Activated naive CD8-positive, alpha-beta T cell treated with anti-CD3 and anti-CD28 coated beads, Interleukin-2, amount 50 U/mL, for 16 hours (primary cell): Measurements from ENCODE around the gene PLXNA4.

Source experiments
- DNase-seq: peaks from one replicate; pipeline ENCODE4 v3.0.0-alpha.2; 2020; ENCODE audit warnings: low read depth, low spot score

PLXNA4 gene

DNA sequence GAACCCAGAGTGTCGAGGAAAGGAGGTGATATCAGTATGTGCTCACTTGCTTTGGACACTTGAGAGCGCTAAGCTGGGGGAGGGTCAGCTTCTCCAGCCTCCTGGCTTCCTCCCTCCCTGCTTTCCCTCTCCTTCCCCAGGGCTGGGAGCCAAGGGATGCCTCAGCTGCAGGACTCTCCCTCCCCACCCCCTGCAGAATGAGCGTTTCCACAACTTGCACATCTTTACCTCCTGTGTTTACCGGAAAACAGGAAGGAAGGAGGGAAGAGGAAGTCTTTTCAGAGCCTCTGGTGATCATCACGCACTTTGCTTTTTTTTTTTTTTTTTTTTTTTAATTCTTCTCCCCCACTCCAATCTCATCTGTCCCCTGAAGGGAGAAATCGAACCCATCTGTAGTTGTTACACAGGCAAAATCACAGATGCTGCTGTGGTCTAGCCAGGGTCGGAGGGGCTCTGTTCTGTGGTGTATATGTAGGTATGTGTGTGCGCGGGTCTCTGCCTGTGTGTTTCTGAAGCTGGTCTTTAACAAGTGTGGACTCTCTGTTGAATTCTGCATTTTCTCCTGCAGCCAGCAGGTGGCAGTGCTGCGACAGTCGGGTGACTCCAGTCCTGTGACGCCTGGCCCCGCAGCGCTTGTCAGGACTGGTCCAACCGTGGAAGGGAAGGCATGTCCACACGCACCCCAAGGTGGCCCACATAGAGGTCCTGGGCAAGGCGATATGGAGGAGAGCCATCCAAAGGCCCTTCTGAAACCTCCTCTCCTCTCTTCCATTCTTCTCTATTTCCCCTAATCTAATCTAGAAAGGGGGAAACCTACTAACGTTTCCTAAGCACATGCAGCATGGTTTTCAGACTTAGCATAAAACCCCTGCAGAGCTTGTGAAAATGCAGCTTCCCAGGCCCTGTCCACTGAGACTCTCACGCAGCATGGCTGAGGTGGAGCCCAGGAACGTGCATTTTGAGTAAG is 257.6 kb downstream of the PLXNA4 start:
- DNase-seq = peak; percentile 70

DNA sequence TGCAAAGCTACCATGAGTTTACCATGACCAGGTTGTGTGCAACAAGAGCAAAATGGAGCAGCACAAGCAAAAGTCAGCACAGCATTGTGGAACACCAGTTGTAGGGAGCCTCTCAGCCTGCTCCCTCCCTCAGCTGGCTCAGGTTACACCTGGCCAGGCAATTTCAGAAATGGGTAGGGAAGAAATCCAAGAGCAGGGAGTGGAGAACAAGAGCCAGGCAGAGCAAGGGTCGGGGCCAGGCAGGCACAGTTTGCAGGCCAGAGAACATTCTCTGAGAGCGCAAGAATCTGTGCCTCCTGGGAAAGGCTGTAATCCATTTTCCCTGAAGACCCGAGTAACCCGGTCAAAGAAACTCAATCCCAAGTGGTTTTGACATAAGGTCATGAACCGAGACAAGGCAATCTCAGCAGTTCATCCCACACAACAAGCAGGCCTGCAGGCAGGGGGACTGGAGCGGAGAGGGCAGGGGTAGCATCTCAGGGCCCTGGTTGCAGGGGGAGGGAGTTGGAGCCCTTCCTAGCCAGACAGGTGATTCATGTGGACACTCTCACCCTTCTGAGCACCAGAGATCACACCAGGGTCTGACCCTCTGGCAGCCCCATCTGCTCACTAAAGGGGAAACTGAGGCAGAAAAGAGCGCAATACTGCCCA is 258.4 kb downstream of the PLXNA4 start:
- DNase-seq = no peak

DNA sequence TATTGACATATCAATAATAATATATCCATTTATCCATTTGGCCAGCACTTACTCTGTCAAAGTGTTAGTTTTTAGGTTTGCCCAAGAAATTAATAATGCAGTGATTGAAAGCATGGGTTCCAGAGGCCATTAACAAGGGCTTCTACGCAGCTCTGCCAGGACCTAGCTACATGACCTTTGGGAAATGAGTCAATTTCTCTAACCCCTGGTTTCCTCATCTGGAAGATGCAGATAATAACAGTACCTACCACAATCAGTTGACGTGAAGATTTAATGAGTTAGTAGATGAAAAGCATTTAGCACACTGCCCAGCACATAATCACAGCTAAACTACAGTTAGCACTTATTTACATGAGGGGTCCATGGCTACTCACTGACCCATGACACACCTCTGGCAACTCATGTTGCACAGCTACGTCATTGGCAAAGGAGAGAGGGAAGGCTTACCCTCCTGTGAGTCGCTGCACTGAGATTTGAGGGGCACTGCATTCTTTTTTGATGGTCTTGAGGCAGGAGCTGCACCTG is 263.7 kb downstream of the PLXNA4 start:
- no peak for DNase-seq

DNA sequence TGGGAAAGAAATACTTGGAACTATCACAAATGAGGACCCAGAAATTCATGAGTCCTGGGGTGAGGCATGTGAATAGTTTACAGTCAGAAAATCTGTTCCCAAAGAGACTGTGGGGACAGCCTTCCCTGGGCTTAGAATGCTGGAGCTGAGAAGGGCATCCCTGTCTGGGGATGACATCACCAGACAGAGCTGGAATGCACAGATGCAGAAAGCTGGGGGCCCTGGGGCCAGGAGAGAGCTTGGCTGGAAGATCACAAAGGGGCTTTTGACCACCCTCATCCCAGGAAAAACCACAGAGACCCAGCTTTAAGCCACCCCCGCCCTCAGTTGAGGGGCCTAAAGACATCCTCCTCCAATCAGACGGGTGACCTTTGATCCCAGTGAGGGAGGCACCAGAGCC is 264.5 kb downstream of the PLXNA4 start:
- no peak for DNase-seq

DNA sequence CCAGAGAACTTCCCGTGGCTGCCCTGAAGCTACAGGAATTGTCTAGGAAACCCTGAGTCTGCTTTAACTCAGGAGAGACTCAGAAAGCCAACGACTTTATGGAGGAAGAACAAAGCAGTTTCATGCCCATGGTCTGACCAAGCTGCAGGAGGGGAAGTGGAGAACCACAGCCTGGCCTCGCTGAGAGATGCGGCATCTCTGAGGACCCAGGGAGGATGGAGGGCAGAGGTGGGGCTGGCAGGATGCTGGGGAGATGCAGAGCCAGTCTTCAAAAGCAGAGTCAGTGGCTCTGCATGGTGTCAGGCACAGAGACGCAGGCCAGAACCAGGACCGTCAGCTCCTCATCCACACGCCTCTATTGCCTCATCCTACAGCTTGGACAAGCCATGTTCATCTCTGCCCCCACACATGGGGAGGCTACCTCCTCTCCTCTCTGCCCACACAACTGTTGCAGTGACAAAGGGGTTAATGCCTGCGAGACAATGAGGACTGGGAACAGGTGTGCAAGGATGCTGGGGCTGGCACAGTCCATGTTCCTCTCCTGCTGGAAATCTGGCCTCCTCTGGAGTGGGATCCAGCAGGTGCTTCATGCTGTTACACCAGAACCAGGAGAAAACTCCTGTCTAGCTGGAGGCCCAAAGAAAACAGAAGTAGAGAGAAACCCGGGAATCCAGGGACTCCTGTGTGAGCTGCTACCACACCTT is 267.0 kb downstream of the PLXNA4 start:
- no peak for DNase-seq

DNA sequence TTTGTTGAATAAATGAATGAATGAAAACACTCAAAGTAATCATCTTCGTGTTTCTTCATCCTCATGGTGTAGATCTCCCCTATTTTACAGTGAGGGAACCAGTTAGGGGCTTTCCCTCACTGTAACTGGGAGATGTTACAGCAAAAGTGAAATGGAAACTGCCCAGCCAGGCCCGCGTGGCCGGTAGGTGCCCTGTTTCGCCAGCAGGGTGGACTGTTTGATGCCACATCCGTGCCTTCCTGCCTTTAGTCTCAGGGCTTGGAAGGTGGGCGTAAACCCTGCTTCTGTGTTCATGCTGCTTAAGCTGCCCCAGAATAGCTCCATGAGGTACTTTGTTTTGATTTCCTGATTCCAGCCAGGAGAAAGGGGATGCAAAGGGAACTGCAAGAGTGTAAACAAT is 268.8 kb downstream of the PLXNA4 start:
- no peak for DNase-seq

DNA sequence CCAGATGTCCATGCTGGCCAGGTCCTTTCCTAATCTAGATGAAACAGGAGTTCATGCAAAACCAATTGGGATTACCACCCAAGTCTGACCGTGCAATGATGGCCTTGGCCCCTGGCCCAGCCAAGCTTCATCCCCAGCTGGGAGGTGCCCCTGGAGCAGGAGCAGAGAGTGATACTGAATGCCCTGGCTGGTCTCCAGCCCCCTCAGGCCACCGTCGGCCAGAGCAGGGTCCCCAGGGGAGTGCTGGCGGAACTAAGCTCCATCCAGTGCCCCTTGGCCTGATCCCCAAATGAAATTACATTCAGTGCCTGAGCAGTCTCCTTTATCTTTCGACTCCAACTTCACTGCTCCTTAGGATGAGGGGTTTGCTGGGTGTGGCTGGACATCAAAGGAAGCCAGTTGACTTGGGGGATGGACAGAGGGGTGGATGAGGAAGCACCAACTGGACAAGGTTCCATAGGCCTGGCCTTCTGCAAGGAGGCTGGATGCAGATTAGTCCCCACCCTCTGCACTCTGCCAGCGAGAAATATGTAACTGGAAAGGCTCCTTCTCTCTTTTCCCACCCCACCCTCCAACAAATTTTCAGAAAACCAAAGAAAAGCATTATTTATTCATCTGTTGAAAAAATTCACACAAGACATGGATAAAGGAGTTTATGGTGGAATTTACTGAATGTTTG is 275.5 kb downstream of the PLXNA4 start:
- no peak for DNase-seq

DNA sequence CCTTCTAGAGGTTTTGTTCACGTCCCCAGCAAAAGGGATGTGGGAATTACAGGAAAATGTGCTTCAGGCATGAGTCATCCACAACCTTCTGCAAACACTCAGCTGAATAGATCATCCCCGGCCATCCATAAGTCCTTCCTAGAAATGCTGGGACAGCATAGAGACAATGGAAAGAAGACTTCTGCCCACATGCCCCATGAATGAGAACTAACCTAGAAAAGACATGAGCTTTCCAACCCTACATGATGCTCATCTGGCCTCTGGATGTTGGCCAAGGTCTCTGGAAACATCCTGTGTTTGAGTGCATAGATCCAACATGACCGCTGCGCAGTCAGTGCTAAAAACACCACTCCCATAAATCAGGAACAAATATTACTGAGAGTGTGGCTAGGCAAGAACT is 277.5 kb downstream of the PLXNA4 start:
- DNase-seq = no peak

DNA sequence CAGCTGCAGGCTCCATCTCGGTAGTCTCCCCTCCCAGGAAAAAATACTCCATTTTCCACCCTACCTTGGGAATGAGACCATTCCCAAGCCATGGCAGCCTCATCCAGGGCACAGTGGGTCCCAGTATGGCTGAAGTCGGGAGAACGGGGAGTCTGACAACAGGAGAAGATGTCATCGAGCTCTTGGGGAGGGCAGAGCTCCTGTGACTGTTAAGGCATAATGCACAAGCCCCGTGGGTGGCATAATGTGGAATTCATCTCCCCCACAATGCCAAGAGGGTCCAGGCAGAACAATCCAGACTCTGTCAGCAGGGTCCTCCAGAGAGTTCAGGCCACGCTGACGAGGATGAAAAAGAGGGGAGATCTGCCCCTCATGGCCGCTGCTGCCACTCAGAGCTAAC is 279.4 kb downstream of the PLXNA4 start:
- DNase-seq = no peak

DNA sequence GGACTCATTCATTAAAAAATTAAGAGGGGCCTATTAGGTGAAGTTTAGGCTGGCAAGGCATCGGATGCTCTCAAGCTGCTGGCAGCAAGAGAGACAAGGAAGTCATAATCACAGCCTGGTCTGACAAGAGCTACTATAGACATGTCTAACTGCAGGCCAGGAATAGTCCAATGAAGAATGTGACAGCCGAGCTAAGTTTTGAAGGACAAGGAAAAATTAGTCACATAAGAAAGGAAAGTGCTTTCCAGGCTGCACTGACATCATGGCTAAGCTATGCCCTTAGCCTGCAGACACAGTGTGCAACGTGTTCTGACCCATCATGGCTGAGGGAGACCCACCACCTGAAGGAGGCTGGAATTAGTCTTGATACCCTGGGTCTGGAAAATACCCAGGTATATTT is 281.1 kb downstream of the PLXNA4 start:
- no peak for DNase-seq

DNA sequence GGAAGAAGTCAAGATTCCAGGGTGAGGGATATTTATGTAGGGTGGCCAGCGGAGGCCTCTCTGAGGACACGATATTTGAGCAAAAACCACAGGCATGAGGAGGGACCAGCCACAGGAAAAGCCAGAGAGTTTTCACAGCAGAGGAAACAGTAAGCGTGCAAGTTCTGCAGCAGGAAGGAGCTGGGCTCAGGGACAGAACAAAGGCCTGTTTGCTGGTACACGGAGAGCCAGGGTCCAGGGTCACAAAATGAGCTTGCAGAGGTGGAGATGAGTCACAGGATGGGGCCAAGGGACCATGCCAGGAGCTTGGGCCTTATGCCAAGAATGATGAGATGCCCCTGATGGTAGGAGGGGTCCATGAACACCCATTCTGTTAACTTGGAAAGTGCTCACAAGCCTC is 283.5 kb downstream of the PLXNA4 start:
- DNase-seq = no peak

DNA sequence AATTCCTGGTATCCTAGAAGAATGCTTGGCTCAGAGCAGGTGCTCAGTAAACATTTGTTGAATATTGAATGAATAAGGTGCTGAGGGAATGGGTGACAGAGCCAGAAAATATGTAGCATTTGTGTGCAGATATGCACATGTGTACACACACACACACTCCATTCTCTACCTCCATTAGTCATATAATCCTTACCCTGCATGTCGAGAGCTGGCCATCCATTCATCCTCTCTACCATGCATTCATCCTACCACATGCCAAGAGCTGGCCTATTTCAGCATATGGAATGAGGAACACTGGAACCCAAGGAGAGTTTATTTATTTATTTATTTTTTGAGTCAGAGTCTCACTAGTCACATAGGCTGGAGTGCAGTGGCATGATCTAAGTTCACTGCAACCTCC is 284.8 kb downstream of the PLXNA4 start:
- DNase-seq = no peak

DNA sequence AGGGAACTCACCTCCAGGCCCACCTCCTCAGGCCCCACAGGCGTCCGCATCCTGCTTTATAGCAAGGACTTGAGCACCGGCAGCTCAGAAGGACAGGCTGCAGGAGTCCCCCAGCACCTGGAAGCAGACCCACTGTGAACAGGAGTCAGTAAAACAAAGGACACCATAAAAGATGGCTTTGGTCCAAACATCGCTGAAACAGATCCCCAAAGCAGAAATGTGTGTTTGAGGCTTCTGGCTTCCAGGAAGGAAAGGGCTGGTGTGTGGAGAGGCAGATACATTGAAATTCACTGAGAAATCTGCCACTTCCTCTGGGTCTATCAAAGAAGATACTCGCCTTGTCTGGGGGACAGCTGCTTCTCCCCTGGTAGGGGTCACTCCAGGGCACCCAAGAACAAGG is 286.2 kb downstream of the PLXNA4 start:
- DNase-seq = no peak

DNA sequence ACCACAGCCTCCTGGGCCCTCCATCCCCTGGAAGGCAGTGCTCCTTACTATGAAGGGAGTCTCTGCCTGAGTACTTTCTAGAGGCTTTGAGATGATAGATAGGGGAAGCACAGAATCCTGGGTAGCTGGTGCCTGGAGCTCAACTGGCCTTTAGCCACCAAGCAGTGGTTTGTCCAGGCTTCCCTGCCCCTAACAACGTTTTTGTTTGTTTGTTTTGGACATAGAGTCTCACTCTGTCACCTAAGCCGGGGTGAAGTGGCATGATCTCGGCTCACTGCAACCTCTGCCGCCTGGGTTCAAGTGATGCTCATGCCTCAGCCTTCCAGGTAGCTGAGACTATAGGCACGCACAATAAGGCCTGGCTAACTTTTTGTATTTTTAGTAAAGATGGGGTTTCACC is 289.4 kb downstream of the PLXNA4 start:
- no peak for DNase-seq

DNA sequence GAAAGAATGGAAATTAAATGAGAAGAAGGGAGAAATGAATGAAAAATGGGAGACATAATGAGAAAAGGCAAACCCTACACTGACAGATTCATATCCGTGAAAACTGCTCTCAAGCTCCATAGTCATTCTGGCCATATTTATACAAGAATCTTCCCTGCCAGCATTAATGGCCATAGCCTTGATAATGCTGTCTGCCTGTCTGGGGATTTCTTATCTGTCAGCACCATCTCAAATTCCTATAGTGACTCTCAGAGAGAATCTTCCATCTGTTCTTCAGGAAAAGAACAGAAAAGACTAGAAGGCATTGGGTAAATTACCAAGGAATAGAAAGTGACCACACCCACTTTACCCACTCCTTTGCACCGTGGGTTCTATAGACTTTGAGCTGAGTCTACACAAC is 295.9 kb downstream of the PLXNA4 start:
- no peak for DNase-seq

DNA sequence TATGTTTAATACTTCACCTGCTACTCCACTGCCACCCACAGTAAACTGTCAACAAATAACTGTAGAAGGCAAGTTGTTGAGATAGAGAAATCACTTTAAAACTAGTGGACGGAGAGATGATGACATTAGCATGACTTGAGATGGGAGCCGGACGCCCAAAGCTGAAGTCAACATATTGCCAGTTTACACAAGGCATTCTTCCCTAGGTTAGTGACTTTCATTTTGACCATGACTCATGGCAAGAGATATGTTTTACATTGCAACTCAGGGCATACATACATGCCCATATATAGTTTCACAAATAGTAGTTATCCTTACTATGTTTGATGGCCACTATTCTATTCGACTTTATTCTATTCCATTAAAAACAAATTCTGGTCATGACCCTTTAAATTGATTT is 296.6 kb downstream of the PLXNA4 start:
- no peak for DNase-seq

DNA sequence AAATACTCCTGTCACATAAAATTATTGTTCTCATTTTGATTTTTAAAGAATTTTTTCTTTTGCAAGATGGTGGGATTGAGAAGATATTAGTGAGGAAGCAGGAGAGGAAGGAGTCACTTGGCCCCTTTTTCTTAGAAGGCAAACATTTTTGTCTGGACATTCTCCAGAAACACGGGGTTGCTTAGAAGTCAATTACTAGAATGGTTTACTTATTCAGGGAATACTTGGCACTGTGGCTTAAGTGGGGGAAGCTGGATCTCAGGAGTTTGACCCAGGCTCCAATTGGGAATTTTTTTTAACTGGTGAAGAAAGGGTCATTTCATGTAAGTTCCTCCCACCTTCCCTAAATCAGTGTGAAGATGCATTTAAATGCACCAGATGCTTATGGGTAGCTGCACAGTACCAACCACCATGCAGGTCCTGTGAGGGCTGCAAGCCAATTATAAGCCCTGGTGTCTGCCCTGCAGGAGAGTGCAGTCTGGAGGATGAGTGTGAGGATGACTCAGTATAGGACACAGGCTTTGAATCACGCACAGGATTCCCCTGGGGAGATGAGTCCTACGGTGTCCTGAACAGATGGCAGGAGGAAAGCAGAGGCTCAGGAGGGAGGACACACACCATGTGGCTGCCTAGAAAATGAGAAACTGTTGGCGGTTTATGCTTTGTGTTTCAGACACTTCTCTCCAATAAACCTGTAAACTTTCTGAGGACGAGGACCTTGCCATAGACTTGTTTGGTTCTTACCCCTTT is 299.1 kb downstream of the PLXNA4 start:
- DNase-seq = no peak

DNA sequence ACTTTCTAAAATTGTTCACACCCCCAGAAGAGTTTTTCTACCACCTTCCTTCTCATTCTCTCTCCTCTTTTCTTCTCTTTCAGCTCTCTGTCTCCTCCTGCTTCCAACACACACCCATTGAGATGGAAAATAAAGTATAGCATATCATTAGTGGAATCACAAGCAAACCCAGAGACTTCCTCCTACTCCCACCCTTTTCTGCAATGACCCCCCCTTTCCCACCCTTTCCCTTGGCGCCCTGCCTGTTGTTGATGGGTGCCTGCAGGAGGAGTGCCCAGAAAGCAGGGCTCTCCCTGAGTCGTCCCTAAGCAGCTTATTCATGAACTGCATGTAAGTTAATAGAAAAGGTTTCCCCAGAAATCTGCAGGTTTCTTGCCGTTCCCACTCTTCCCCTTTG is 300.0 kb downstream of the PLXNA4 start:
- no peak for DNase-seq

DNA sequence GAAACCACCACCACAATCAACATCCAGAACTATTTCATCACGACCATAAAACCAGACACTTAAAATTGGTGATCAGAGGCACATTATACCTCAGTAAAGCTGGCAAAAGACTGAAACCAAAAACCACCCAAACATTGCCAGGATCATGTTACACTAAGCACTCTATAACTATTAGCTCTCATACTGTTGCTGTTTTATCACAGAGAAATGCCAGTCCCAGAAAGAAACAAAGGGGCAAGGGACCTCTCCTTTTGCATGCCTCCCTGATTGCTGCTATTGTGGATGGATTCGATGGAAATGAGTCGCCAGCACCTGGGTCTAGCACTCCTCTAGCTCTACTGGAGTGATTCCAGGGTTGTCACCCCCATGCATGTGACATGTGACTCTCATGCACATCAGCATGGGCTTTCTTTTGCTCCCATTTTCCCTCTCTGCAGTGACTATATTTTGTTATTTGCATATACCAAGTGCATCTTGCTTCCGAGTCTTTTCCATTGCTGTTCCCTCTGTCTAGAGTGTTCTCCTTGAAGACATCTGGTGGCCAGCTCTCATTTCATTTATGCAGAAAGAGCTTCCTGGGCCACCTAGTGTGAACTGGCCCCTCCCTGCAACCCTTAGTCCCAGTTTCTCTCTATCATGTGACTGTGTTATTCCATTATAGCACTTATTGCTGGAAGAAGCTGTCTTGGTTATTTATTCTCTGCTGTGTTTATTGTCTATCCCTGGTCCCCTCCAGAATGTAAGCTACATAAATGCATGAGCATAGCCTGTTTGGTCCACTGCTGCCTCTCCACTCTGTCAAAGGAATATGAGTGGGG is 300.6 kb downstream of the PLXNA4 start:
- DNase-seq = no peak

DNA sequence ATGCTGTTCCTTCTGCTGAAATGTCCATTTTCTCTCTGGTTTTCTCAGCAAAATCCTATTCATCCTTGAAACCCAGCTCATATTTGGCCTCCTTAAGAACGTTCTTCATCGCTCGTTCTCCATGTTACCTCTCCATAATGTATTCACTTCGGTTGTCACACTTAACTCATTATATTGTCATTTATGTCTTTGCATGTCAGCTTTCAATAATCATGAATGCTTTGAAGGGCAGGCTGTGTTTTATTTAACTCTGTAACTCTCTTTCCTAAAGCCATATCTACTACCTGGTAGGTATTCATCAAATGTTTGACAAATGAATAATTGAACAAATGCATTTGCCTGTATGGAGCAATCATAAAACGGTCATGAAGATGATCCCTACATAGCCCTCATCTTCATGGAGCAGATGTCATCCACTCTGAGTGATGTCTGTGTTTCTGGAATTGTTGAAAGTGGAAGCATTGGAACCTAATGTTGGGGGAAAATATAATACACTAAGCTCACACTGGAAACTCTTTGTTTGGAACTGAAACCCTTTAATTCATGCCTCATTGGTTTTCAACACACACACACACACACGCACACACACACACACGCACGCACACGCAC is 303.4 kb downstream of the PLXNA4 start:
- no peak for DNase-seq
